HT1080 (cell line): Measurements from ENCODE around the gene GPC5. TPM values are rescaled to one million over a fixed set of nuclear protein-coding genes. Genes with fewer than 3 reads are reported as not detected.
A peak's percentile ranks its signal among the peaks of the same experiment; 100 is the strongest.

ENCODE experiments used
- DNase-seq: peaks from one replicate; pipeline ENCODE4 v3.0.0-alpha.2; 2015; ENCODE audit warnings: low read depth
- total RNA-seq: library from RNA; depleted of rRNA; stranded (reverse); fragments of >200 nt; shearing (Covaris generic); gene quantifications from 2 replicates; pipeline ENCODE4 v1.2.3, GENCODE V29; 2014

The GPC5 gene
- total RNA-seq, 1 experiment from 2014 or later: 0.14 TPM

DNA sequence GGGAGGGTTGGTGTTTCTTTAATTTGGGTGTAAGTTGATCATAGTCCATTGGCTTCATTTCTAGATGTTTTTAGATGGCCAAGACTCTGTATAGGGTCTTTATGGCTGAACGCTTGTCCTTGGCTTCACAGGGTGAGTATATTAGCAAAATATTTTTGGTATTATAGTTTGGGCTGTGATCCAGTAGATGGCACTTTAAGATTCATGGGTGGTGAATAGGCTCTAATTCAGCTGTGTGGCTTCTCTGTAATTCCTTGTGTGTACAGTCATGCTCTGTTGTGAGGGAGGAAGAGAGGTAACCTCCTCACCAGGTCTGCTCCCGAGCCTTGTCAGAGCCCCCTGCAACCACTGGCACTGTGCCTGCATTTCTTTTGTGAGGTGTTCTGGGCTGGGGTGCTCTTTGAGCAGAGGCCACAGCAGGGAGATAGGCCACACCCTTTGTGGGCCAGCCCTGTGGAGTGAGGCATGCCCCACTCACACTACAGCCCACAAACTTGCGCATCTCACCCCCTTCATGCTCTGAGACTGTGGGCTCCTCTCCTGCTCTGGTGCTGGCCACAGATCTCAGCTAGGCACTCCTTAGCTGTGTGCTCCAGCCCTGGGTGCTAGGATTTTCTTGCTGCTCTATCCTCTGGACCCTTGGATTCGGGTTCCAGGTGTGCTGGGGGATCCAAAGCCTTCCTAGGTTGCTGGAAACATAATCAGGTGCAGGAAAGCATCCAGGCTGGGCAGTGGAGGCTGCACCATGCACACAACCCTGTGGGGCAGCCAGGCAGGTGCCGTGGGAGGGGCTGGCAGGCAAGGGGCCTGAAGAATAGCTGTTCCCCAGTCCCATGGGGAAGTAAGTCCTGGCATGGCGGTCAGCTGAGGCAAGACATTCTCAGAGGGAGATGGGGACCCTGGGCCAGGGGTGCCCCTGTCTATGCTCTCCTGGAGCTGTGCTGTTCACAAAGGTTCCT, 193.9 kb downstream of the GPC5 start:
- peak; percentile 50 for DNase-seq

DNA sequence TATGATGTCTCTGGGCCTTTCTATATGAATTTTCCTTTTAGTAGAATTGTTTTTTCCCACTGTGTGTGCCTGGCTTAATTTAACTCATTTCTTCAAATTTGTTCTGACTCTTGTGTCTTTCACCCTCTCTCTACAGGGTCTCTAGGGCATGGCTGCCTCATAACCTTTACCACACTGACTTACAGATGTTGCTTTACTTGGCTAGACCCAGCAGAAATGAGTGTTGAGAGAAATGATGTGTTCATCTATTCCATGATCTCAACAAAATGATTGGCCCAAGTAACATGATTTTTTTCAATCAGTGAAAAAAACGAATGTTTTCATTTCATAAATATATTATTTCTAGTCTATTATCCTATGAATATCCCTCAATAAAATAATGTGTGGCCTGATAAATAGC, 195.0 kb downstream of the GPC5 start:
- DNase-seq: no peak

DNA sequence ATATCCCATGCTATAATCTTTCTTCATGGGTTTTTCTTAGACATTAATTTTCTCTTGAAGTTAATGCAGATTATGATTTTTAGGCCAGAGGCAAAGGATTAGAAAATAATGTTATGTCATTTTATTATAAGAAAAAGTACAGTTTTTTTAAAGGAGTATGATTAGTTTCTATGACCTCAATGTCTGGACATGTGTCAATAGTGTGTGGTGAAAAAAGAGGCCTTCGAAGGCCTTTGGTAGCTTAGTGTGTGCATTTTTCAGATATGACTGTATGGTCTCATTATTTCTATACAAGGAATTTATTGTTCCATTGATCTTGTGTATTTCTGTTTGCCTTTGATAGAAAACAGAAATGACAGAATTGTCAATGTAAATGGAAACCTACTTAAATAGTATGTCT, 195.6 kb downstream of the GPC5 start:
- DNase-seq: peak; percentile 25

DNA sequence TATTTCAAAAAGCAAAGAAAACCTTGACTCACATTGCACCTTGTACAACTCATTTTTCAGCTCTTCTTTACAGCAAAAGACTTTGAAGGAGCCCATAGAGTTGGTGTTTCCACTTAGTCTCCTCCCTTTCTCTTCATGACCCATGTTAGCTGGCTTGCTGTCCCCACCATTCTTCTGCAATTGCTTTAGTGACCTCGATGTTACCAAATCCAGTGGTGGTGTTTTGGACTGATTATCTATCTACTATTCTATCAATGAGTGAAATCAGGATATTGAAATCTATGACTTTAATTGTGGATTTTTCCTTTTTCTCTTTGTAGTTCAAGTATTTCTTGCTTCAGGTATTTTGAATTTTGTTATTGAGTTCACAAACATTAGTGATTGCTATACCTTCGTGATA, 197.3 kb downstream of the GPC5 start:
- DNase-seq: no peak

DNA sequence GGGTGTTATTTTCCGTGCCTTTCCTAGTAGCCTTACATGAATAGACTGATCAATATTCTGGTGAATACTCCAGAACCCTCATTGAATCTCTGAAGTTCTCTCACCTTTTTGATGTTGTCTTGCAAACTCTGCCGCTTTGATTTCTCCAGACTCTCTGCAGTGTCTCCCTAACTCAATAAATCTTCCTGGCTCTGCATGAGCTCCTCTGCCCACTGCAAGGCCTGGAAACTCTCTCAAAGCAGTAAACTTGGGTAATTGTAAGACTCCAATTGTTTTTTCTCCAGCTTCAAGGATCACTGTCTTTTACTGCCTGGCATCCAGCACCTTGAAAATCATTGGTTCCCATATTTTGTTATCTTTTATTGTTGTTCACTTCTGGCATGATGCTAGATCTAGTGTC, 198.4 kb downstream of the GPC5 start:
- DNase-seq: no peak

DNA sequence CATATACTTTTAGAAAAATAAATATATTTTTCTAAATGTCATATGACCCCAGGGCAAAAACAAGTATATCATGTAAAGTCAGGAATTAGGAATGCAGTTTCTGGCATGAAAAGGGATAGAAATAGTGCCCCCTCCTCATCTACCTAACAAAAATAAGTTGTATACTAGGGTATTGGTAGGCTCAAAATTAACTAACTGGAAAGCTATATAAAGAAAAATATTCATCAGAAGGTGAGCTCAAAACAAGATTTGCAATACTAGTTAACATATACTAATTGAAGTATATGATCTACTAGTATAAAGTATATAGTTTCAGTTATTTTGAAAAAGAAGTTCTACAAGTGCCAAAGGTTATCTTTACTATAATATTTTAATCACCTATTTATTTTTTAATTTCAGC, 200.2 kb downstream of the GPC5 start:
- DNase-seq: no peak

DNA sequence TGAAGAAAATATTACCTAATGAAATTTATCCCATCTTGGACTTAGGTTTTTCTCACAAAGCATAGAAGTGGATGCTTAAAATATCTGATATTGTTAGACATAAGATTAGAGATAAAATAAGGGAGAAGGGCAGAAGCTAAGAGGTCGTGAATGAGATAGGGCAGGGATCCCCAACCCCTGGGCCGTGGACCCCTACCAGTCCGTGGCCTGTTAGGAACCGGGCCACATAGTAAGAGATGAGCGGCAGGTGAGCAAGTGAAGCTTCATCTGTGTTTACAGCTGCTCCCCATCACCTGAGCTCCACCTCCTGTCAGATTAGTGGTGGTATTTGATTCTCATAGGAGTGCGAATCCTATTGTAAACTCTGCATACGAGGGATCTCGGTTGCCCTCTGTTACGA, 202.9 kb downstream of the GPC5 start:
- no peak for DNase-seq

DNA sequence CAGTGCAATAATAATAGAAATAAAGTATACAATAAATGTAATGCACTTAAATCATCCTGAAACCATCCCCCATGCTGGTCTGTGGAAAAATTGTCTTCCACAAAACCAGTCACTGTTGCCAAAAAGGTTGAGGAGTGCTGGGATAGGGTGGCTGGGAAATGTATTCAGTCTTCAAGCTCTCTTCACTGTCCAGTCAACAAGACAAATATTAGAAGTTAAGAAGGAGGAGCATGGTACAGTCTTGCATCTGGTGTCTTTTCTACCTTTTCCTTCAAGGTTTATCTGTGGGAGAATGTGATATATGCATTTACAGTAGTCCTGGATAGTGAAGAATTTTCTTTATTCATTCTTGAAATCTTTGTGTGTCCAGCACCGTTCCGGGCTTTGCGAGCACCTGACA, 203.4 kb downstream of the GPC5 start:
- no peak for DNase-seq

DNA sequence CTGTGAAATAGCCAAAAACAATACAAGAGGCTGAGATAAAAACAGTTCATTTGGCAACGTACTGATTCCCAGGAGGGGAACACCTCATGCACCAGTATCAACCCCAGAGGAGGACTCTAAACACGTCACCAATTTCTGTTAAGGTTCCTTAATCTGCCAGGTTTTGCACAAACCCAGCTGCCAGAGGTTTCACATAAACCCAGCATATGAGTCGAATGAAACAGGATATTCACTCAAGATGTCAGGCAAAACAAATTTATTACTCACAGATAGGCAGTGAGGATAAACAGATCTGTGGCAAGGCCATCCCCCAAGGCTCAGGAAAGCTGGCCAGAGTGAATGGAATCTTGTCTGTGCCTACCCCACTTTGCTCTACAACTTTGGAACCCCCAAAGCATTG, 210.9 kb downstream of the GPC5 start:
- peak; percentile 56 for DNase-seq

DNA sequence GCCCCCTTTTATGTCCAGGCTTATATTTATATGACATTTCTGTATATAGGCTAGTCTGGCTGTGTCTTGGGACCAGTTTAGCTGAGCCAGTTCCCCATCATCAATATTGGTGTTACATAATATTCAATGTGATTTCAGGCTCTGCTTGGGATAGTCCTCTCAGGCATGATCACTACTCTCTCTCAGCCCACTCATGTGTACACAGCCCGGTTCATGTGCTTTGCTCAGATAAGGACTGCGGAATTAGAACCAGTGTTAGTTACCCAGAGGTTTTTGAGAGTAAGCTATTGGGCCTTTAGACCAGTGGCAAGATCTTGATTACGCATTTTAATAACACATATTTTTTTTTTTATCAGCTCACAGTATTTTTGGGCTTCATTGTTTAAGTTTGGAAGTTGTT, 219.9 kb downstream of the GPC5 start:
- DNase-seq: no peak

DNA sequence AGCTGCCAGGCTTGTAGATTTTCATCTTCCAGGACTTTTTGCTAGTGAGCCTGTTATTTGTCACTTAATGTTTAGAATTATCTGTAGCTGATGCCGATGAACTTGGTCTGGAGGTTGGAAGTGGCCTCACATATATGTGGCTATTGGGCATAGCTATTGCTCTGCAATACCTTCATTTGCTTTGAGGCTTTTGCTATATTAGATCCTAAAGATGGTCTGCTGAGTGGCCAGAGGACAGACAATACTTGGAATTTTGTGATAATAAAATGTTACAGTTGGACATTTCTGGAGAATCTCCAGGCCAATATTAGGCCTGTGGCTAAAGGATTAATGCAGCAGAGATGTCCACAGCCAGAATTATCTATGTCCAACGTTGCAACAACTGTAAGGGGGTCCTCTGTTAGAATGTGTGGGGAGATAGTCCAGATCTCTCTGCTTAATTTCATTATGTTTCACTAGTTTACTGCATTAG, 222.3 kb downstream of the GPC5 start:
- DNase-seq: no peak

DNA sequence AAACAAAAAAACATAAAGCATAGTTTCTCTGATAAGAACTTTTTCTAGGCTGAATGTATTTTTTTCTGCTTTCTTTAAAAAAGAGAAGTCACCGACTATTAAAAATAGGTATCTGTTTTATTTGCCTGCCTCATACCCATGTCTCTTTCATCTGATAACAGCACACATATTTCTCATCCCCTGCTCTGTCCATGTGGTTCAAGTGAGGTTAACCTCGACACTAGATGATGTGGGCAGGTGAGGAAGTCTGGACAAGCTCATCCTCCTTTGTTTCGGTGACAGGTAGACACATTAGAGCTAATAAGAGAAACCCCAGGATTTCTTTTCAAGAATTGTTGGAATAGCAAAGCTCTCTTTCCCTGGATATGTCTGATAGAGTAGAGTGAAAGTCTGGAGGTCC, 222.7 kb downstream of the GPC5 start:
- no peak for DNase-seq

DNA sequence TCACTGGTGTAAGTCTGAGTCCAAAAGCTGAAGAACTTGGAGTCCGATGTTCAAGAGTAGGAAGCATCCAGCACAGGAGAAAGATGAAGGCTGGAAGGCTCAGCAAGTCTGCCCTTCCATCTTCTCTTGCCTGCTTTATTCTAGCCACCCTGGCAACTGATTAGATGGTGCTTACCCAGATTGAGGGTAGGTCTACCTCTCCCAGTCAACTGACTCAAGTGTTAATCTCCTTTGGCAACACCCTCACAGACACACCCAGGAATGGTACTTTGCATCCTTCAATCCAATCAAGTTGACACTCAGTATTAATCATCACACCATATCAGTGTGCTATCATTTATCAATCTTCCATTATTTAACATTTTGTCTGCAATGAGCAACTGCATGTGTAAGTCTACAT, 223.5 kb downstream of the GPC5 start:
- DNase-seq: no peak

DNA sequence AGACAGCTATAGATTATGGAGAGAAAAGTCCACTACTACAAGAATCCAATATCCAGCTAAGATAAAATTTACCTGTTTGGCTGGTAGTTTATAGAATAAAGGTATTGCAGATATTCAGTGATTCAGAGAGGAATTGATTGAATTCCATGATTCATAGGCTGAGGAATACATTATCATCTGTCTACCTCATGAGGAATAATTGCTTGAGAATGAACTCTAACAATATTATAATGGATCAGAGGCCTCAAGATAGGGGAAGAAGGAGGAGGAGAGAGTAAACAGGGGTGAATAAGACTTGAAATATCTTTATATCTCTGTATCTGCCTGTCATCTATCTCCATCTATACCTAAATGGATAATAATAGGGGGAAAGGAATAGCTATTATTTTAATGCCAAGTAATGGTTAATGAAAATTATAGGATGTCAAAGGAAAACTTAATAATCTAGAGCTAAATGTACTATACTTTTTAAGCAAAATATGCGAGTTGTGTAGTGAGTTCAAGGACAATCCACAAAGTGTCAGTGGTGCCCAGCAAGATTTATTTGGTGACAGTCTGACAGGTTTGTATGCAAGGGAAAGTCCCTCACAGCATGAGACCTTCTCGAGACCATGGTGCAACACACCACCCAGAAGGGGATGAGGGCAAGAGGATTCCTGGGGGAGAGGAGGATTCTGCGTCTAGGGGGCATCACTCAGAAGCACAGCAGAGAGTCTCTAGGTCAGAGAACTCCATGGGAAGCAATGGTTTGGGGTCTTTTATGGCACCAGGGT, 224.5 kb downstream of the GPC5 start:
- no peak for DNase-seq

DNA sequence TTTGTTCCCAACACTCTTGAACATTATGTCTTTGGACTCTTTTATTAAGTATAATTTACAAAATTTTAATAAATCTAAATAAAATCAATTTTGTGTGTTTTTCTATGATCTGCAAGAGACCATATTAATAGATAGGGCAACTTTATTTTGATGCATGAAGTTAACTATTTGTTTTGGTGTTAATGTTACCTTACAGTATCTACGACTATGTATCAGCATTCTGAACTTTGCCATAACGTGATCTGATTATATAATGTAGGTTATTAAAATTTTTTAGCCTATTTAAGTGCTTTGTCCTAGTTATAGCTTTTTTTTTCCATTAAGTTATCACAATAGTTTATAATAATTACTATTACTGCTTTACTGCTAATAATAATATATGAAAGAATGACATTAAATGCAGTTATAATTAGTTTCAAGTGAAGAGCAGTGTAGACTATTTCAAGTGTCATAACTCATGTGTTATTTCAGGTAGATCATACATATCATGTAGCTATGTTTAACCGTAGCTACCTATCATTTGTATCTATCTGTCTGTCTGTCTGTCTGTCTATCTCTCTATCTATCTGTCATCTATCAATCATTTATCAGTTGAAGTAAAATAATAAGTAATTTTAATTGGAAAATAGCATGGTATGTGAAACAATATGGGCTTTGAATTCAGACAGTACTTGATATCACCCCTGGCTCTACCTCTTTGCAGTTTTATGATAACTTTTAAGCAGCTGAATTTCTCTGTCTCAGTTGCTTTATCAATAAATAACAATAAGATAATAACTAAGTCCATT, 229.7 kb downstream of the GPC5 start:
- no peak for DNase-seq

DNA sequence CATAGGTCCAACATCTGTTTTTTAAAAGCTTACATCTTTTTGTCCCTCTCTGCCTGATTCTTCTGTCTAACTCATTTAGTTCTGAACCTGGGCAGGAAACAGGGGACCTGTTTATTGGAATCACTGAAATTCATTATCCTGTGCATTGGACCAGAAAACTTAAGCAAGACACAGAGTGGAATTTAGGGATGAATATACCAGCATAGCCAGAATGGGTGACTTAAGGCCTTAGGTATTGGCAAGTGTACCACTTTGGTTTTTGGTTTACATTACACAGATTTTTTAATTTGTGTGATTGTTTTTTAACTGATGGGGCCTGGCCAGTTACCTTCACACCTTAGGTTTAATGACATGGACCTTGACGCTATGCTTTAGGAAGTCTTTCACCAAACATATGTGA, 232.5 kb downstream of the GPC5 start:
- no peak for DNase-seq

DNA sequence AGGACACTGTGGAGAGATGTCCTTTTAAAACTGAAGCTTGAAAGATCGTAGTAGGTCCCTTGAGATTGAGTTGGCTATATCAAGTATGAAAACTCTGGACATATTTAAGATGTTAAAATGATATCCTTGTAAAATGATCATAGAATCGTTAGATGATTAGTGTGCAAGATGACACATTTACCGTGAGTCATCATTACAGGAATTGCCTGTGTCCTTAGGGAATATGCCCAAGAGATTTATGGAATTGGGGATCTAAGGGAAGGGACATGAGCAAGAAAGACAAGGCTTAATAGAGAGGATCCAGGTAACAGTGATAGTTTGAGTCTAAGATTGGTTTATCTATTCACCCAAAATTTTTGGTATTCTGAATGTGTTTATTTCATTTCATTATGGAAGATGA, 233.7 kb downstream of the GPC5 start:
- DNase-seq: peak; percentile 65

DNA sequence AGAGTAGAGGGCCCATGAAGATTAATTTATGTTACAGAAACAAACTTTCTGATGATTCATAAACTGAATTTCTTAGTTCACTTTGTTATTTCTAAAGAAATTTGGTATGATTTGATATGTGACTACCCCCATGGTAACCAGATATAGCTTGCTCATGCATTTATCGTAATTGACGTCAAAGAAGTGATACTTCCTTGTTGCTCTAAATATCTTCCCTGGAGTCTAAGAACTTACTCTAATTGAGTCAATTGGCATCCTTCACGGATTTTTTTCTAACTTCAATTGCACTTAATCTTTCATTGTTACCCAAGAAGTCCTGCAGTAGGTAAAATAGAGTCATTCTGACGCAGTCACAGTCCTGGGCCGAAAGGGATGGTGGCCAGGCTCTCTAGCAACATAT, 240.9 kb downstream of the GPC5 start:
- no peak for DNase-seq

DNA sequence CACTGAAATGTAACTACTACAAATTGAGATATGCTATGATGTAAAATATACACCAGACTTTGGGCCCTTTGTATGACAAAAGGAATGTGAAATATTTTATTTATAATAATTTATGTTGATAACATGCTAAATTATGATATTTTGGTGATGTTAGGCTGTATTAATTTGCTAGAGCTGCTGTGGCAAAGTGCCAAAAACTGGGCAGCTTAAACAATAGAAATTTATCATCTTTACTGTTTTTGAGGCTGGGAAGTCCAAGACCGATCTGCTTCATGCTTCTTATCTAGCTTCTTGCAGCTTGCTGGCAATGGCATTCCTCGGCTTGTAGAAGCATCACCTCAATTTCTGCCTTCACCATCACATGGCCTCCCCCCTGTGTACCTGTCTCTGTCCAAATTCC, 245.0 kb downstream of the GPC5 start:
- DNase-seq: no peak

DNA sequence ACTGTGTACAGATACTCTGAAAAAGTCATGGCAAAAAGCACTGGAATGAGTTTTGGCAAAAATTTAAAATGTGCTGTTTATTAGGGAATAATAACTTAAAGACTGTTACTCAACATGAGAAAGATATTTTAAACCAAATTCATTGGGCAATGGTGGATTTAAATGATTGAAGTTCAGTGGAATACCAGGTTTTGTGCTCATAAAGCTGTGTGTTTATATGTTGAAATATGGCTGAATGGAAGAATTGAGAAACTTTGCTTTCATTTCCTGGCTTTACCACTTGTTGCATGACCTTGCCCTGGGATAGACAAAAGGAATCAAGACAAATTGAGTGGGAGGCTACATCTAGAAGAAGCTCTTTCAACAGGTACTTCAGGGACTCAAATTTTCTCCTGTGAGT, 246.4 kb downstream of the GPC5 start:
- DNase-seq: no peak

DNA sequence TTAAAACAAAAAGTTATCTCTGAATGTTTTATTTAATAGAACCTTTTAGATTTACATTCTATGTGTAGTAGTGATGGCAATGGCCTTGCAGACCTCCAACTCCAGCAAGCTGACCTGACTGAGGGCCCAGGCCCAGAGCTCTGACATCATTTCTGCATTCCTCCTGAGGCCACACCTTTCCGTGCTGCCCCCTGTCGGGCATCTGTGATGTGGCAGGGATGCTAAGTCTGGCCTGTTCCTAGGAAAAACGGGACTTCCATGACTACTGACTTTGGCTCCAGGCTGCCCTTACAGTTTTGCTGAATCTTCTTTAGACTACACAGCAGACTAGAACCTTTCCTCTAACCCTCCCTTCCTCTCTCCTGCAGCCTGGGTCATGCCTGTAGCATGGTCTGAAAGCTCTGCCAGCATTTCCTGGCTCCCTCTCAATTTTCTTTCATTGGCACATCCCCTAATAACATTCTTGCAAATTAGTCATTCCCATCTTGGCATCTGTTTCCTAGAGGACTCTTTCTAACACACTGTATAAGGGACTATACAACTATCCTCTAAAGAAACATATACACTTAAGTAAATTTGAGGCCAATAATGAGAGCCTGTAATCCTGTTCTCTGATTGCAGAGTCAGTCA, 249.1 kb downstream of the GPC5 start:
- DNase-seq: peak; percentile 74
